Measurements from ENCODE around the gene NDST4.
"Not testable (repeated sequence)": the region's sequence is repeated elsewhere in the genome, so short reads cannot be mapped to it uniquely, and the experiment has no call there.

The NDST4 gene

GRCh38 chr4:115053313-115053712 lies 60.1 kb downstream of the NDST4 start:
- no peak for DNase-seq

GRCh38 chr4:115042496-115042895 lies 70.9 kb downstream of the NDST4 start:
- DNase-seq = no peak

- DNase-seq = no peak
Measured at GRCh38 chr4:115030281-115030680, 83.1 kb downstream of the NDST4 start.

DNA sequence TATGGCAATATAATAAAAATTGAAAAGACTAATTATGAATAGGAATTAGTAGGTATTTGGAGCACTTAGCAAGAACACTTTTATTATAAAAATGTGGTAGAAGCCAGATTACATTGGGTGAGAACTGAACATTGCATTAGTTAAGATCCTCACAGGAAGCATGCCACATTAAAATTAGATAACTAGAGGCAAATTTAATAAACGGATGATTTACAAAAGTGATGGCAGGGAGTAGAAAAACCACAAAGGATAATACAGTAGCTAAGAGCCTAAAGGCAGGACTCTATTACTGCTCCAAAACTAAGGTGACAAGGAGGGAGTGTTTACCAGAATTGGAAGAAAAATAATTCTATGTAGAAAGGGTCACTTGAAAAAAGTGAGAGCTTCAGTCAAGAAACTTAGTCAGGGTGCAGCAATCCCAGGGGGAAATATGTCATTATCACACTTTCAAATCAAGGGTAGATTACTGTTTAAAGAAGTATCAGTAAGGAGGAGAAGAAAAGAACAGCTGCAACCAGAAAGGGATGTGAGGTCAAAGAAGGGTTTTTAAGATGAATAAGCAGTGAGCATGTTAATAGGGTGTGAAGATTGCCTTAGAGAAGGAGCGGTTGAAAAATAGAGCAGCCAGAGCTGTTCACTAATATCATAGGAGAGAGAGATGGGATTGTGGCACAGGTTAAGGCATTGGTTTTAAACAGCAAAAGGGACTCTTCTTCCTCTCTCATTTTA lies 84.6 kb downstream of the NDST4 start:
- no peak for DNase-seq

GRCh38 chr4:114999880-115000279 lies 113.5 kb downstream of the NDST4 start:
- DNase-seq = no peak

DNA sequence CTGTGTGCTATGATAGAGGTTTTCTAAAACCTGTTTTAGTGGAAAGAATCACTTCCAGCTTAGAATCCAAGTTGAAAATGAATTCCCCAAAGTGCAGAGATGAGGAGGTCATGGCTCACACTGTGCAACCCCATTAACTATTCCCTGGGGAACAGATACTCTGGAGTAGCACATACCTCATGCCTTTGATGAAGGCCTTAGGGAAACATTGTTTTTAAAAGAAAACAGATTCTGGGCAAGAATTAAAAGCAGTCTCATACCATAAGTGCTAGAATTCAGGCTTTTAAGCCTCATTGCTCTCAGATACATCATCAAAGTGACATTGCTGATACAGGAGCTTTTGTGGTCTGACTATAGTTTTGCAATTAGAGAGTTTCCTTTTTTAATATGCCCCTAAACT lies 115.1 kb downstream of the NDST4 start:
- DNase-seq = no peak

- DNase-seq = no peak
Measured at GRCh38 chr4:114997576-114998247, 115.7 kb downstream of the NDST4 start.

DNA sequence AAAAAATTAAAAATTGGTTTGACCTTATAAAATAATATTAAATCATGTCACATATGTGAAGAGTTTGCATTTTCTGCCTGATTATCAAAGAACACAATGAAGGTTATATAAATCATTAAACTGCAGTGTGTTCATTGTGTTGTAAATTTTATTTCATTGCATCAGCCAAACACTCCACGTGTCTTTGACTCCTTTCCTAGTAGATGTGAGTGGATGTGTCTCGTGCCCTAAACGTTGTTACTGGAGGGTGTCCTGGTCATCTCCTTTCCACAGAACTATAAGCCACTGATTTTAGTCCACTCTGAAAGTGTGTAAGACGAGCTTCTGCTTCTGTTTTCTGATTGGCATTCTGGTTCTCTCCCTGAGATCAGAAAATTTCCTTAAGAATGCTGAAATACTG lies 127.3 kb downstream of the NDST4 start:
- no peak for DNase-seq

- DNase-seq = no peak
Measured at GRCh38 chr4:114980932-114981708, 132.3 kb downstream of the NDST4 start.

GRCh38 chr4:114980399-114980798 lies 133.0 kb downstream of the NDST4 start:
- DNase-seq = not testable (repeated sequence)

DNA sequence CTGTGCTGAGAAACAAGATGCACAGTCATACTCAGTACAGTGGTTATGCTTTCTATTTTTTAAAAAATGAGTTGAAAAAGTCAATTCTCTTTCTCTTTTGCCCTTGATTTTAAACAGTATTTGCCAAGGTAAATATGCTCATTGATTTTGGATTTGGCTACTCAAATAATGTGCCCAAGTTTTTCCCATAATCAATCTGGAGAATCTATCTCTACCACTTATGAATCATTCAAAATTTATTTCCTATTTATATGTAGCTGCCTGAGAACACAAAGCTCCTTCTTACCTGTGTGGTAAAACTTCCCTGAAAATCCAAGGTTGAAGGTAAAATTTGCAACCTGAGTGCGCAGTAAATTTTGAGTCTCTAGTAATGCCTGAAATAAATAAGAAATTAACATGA lies 136.5 kb downstream of the NDST4 start:
- DNase-seq = no peak

DNA sequence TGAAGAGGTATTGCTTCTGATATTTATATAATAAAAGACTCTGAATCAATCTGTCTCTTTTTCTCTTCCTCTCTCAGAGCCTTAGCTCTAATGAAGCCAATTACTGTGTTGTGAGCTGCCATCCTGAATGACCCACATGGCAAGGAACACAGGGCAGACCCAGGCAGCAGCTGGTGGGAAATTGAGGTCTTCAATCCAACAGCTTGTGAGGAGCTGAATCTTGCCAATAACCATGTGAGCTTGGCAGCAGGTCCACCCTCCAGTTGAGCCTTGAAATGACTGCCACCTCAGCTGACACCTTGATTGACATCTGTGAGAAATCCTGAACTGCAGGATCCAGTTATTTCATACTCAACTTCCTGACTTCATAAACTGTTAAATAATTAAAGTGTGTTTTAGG lies 149.4 kb downstream of the NDST4 start:
- DNase-seq = no peak

DNA sequence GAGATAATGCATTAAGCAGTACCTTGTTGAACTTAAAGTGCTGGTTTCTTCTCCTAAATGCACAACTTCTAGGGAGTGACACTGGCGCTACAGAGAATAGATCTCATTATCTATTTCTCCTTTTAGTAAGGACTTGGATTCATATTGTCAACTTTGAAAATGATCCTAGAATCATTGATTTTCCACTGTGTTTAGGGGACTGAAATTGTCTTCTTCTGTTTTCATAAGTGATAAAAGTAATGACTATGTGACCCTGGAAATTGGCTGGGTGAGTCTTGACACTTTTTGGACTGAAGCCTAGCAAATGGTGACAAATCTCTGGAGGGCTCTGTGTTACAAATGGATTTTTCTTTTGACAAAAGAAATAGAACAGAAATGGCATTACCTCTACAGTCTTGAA lies 167.8 kb downstream of the NDST4 start:
- DNase-seq = no peak

DNA sequence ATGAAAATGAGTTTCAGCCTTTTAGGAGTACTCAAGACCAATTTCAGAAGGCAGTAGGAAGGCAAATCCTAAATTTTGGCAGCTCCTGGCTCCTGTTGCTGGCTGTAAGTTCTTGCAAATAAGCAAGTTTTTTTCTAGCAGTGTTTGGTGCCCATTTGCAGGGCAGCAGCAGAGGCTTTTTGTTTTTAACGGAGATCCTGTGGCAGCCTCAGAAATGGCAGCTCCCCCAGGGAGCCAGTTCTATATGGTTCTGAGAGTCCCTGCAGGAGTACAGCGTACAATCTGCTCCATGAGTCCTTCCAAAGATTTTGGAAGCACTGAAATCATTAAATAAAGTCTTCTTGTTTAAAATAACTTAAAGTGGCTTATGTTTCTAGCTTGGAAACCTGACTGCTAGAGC lies 171.9 kb downstream of the NDST4 start:
- DNase-seq = no peak

DNA sequence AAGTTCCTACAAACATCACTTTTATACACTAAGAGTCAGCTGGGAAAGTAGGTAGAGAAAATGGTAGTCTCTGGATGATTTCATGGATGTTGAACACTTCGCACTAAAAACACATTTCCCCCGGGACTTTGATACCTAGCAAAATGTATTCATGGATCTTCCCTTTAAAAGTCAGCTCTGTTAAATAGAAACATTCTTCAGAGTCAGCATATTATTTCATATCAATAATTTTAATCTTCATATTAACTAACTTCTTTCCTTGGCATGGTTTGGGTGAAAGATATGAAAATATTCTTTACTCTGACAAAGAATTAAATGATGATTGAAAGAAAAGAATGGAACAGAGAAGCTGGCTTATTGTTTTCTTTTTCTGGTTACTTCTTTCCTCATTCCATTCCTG lies 185.5 kb downstream of the NDST4 start:
- DNase-seq = no peak

DNA sequence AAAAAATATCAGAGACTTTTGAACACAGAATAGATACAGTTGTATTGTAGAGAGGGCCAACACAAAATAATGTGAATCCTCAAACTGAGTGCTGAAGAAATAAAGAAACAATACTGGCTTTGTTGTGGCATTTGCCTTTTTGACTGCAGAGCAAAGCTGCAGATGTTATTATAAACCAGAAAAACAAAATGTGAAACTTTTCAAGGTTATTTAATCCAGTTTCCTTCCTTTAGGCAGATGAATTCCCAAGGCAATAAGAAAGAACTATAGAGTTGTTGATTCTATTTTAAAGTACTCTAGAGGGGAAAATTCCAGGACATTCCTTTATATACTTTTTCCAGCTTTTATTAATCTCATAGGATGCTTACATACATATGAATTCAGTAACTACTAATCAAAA lies 186.8 kb downstream of the NDST4 start:
- DNase-seq = no peak

- DNase-seq = no peak
Measured at GRCh38 chr4:114924311-114924710, 189.1 kb downstream of the NDST4 start.

GRCh38 chr4:114922592-114922933 lies 190.9 kb downstream of the NDST4 start:
- no peak for DNase-seq

GRCh38 chr4:114921790-114922591 lies 191.4 kb downstream of the NDST4 start:
- DNase-seq = no peak

DNA sequence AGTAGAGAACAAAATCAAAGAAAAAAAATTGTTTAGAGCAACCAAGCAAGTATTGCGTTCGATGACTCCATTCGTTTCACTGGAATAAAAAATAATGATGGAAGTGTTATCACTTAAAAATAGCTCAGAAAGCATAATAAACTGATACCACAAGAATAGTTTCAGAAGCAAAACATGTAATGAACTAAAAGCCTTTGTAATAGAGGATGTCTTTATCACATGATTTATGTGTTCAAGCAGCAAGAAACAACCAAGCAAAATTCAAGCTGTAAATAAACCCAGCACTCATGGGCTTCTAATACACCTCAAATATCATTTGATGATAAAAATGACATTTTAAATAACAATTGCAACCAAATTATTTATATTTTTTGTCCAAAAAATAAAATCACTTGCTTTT lies 192.2 kb downstream of the NDST4 start:
- DNase-seq = no peak

GRCh38 chr4:114911111-114911510 lies 202.3 kb downstream of the NDST4 start:
- no peak for DNase-seq

DNA sequence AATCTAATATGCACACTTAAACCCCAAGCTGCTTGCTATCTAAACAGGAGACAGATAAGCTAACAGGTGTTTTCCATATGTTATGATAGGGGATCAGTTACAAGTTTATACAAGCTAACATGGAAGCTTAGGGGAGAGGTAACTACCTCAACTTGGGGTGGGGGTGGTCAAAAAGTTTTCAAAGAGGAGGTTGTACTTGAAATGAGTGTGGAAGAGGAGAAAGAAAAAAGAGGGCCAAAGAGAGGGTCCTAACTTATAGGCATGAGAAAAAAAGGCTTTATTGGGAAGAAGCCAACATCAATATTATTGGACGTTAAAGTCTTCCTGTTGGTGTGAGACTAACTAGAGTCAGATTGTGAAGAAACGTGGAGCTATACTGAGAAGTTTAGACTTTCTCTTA lies 205.9 kb downstream of the NDST4 start:
- DNase-seq = no peak

GRCh38 chr4:114905017-114905416 lies 208.4 kb downstream of the NDST4 start:
- DNase-seq = no peak

Data from CD4-positive, alpha-beta T cell treated with Interleukin-12 subunit alpha and Interleukin-12 subunit beta, for 1 hour (primary cell).